ENCODE results near the gene URB1.

- TF ChIP-seq POLR2A (IDR thresholded peaks at IDR 0.05; ENCODE audit: control extremely low read depth in 1 of 2, low read depth in 2 of 2, low read length in 2 of 2) (no peak), HDAC6 (IDR thresholded peaks at IDR 0.05; ENCODE audit: low read depth, low read length) (no peak), EZH2 (IDR thresholded peaks at IDR 0.05; ENCODE audit: low read depth, low read length, severe bottlenecking) (no peak), PHF8 (conservative IDR thresholded peaks at IDR 0.05; ENCODE audit: low read depth, low read length) (no peak), CTCF (IDR thresholded peaks at IDR 0.05; ENCODE audit: control extremely low read depth in 1 of 3, insufficient read depth in 1 of 3, low read depth in 1 of 3, low read length in 3 of 3) (no peak), RNF2 (IDR thresholded peaks at IDR 0.05; ENCODE audit: borderline replicate concordance, low read depth, low read length, missing control alignments, poor library complexity, severe bottlenecking) (no peak), KDM5A (IDR thresholded peaks at IDR 0.05; ENCODE audit: low read length) (no peak), SP1 (IDR thresholded peaks at IDR 0.05; ENCODE audit: low read depth, low read length) (no peak), POLR2AphosphoS5 (IDR thresholded peaks at IDR 0.05; ENCODE audit: low read depth, low read length) (no peak), EGR1 (IDR thresholded peaks at IDR 0.05; ENCODE audit: borderline replicate concordance, low read depth, low read length) (no peak), RFX5 (IDR thresholded peaks at IDR 0.05; ENCODE audit: borderline replicate concordance, low read depth, low read length) (no peak)
These were observed 113.5 kb downstream of the URB1 start for GRCh38 chr21:32279377-32279680.
